Thoracic aorta (tissue), 2 donors: ENCODE results near the gene RIPK3. TPM values are rescaled to one million over a fixed set of nuclear protein-coding genes. Genes with fewer than 3 reads are reported as not detected.
A peak's percentile ranks its signal among the peaks of the same experiment; 100 is the strongest.
"Not testable (repeated sequence)": the region's sequence is repeated elsewhere in the genome, so short reads cannot be mapped to it uniquely, and the experiment has no call there.

Experiments
- ATAC-seq: fragments of 150-250 bp; one replicate; pipeline ENCODE4 v1.8.0; 2017; ENCODE audit warnings: low read depth; ENCODE audit not compliant: insufficient number of reproducible peaks, low FRiP score
- DNase-seq: peaks from one replicate; pipeline ENCODE4 v3.0.0-alpha.2; 2020; ENCODE audit warnings: low spot score
- H3K27ac ChIP-seq, 2 donors: fragments of 200-600 bp; sonication (generic); 1 replicate in 1 of 2; 2 replicates in 1 of 2; pipeline ENCODE4 v1.5.1; 2016; ENCODE audit warnings: mild to moderate bottlenecking in 2 of 2, moderate library complexity in 2 of 2
- H3K27me3 ChIP-seq: fragments of 200-600 bp; sonication (generic); replicated peaks from 2 replicates; pipeline ENCODE4 v1.6.0; 2016; ENCODE audit warnings: mild to moderate bottlenecking; ENCODE audit not compliant: insufficient read depth
- H3K36me3 ChIP-seq: fragments of 200-600 bp; sonication (generic); one replicate; pipeline ENCODE4 v1.5.1; 2016
- H3K4me1 ChIP-seq, 2 donors: fragments of 200-600 bp; sonication (generic); 1 replicate in 1 of 2; 2 replicates in 1 of 2; pipeline versions ENCODE4 v1.5.1 to v1.6.0; 2016; ENCODE audit warnings: low read depth in 2 of 2, mild to moderate bottlenecking in 1 of 2; ENCODE audit not compliant: control insufficient read depth in 1 of 2
- H3K4me3 ChIP-seq: fragments of 200-600 bp; sonication (generic); 2 replicates; pipeline ENCODE4 v1.5.1; 2016; ENCODE audit warnings: mild to moderate bottlenecking
- H3K9me3 ChIP-seq: fragments of 200-600 bp; sonication (generic); 2 replicates; pipeline ENCODE4 v1.5.1; 2016
- CTCF ChIP-seq: fragments of 200-600 bp; sonication (generic); IDR thresholded peaks from one replicate; pipeline ENCODE4 v1.5.1; 2019; ENCODE audit warnings: antibody characterized with exemption
- total RNA-seq, 2 donors: library from RNA; depleted of rRNA; stranded (reverse); fragments of >200 nt; gene quantifications; one replicate each; pipeline versions ENCODE4 v1.1.0 to v1.2.3, GENCODE V29; 2016

RIPK3 gene
- total RNA-seq: 10 to 100 TPM in 1 of 2 donors, 1 to 10 TPM in 1; 6.8 to 17.9 TPM

GRCh38 chr14:24339284-24340151, at the start of gene RIPK3:
RIPK3 (minus strand) TSS chr14:24339991; CDS start chr14:24339826, 165 bp downstream.
- Histone ChIP-seq H3K4me1 (peaks cover 3 to 6% of the 10 kb centered on the region in 2 donors), H3K36me3 (no peaks in the 10 kb centered on the region), H3K9me3 (no peaks in the 10 kb centered on the region), H3K27me3 (no peaks in the 10 kb centered on the region), H3K27ac (no peak within 1 kb of the TSS), H3K4me3 (peak within 1 kb of the TSS; percentile 61)
- TF ChIP-seq CTCF: no peak
- no peak for DNase-seq
- ATAC-seq: no peak

DNA sequence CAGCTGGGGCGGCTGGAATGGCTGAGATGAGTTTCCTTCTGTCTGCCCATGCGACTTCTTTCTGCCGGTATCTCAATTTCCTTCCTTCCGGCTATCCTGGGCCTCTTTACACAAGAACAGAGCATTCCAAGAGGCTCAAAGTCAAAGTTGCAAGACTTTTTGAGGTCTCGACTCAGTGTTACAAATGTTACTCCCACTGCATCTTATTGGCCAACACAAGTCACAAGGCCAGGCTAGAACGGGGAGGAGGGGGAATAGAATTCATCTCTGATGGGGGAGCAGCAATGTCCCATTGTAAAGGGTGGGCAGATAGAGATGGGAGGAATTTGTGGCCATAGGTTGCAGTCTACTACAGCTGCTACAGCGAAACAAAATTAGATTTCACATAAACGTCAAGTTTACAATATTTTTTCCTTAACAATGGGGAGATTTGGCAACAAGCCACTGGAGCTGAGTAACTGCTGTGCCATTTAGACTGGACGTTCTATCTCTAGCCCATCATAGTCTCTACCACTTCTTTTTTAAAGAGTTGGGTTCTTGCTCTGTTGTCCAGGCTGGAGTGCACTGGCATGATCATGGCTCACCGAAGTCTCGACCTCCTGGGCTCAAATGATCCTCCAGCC, 49.5 kb upstream of the RIPK3 start:
- ATAC-seq (no peak), DNase-seq (no peak)
- no peaks in the 10 kb centered on the region for H3K36me3 ChIP-seq
- H3K9me3 ChIP-seq: no peaks in the 10 kb centered on the region
- H3K4me3 ChIP-seq: no peak overlapping the region
- no peaks in the 10 kb centered on the region for H3K4me1 ChIP-seq
- TF ChIP-seq CTCF: no peak
- no peak overlapping the region for H3K27ac ChIP-seq
- H3K27me3 ChIP-seq: no peaks in the 10 kb centered on the region

DNA sequence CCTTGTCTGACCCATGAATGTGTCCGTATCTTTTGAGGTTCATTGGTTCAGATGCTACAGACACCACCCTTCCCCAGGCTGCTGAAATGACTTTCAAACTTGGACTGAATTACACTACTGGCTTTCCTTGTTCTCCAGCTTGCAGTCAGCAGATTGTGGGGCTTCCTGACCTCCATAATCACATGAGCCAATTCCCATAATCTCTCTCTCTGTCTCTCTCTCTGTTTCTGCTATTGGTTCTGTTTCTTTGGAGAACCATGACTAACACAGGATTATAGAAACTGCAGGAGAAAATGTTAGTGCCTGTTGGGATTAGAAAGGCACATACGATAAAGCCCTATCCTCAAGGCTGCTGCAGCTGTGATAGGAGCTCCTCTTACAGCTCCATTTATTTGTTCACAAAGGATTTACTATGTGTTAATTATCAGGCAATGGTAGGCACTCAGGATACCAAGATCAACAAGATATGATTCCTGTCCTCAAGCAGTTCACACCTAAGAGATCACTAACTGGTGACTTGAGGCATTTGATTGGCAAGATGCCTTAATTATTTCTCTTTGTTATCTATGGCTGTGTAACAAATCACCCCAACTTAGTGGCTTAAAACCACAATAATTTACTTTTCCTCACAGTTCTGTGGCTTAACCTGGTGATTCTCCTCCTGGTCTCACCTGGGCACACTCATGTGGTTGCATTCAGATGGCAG, 48.8 kb upstream of the RIPK3 start:
- ATAC-seq (no peak), DNase-seq (no peak)
- Histone ChIP-seq H3K4me3 (no peak overlapping the region), H3K27ac (no peak overlapping the region), H3K36me3 (no peaks in the 10 kb centered on the region), H3K27me3 (no peaks in the 10 kb centered on the region), H3K4me1 (no peaks in the 10 kb centered on the region), H3K9me3 (no peaks in the 10 kb centered on the region)
- TF ChIP-seq CTCF: no peak

DNA sequence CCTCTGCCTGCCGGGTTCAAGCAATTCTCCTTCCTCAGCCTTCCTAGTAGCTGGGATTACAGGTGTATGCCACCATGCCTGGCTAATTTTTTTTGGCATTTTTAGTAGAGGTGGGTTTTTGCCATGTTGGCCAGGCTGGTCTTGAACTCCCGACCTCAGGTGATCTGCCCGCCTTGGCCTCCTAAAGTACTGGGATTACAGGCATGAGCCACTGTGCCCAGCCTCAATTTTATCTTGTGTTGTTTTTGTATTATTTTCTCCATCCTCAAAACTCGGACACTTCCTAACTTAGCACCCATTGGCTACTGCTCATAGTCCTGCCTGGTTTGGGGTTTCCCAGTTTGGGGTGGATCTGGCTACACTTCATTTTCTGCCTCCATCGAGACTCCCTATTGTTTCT, 47.8 kb upstream of the RIPK3 start:
- not testable (repeated sequence) for H3K36me3 ChIP-seq, H3K4me3 ChIP-seq, DNase-seq, H3K9me3 ChIP-seq, H3K27ac ChIP-seq, H3K4me1 ChIP-seq, ATAC-seq, H3K27me3 ChIP-seq

DNA sequence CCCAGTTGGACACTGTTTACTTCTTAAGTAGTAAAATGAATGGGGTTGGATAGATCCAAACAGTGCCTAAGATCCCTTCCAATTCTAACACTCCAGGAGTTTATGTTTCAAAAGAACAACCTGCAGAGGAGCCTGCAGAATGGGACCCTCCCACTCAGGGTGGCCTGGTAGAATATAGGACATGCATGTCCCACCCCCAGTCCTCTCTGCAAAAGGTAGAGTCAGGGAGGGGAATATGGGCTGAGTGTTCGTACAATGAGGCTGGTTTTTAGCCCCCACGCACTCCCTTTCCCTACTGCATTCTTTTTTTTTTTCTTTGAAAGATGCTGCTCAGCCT, 47.2 kb upstream of the RIPK3 start:
- DNase-seq: no peak
- no peak for ATAC-seq
- H3K4me3 ChIP-seq: no peak overlapping the region
- H3K4me1 ChIP-seq: no peaks in the 10 kb centered on the region
- H3K27me3 ChIP-seq: no peaks in the 10 kb centered on the region
- H3K27ac ChIP-seq: no peak overlapping the region
- H3K36me3 ChIP-seq: no peaks in the 10 kb centered on the region
- TF ChIP-seq CTCF: no peak
- no peaks in the 10 kb centered on the region for H3K9me3 ChIP-seq
